Trophoblast cell (in vitro differentiated cells and primary cell): Measurements from ENCODE around the gene STX16.

Experiments
- DNase-seq, 2 donors: peaks; one replicate each; pipeline ENCODE4 v3.0.0-alpha.2; 2016
- H2AFZ ChIP-seq: 2 replicates; pipeline ENCODE4 v1.6.1; 2013; ENCODE audit warnings: low read length, moderate library complexity, mild to moderate bottlenecking; ENCODE audit not compliant: insufficient read depth, poor library complexity
- H2AK5ac ChIP-seq: 2 replicates; pipeline ENCODE4 v1.6.1; 2013; ENCODE audit warnings: mild to moderate bottlenecking, low read length
- H2BK120ac ChIP-seq: 2 replicates; pipeline ENCODE4 v1.6.1; 2013; ENCODE audit warnings: low read length, mild to moderate bottlenecking, moderate library complexity; ENCODE audit not compliant: insufficient read depth, poor library complexity
- H2BK12ac ChIP-seq: 2 replicates; pipeline ENCODE4 v1.6.1; 2013; ENCODE audit warnings: mild to moderate bottlenecking, low read length, moderate library complexity
- H2BK5ac ChIP-seq: 2 replicates; pipeline ENCODE4 v1.6.1; 2013; ENCODE audit warnings: low read length, low read depth, moderate library complexity, mild to moderate bottlenecking; ENCODE audit not compliant: poor library complexity
- H3K14ac ChIP-seq: 2 replicates; pipeline ENCODE4 v1.6.1; 2013; ENCODE audit warnings: mild to moderate bottlenecking, low read length
- H3K18ac ChIP-seq: 2 replicates; pipeline ENCODE4 v1.6.1; 2013; ENCODE audit warnings: mild to moderate bottlenecking, low read length
- H3K23ac ChIP-seq: 2 replicates; pipeline ENCODE4 v1.6.1; 2013; ENCODE audit warnings: low read length
- H3K27ac ChIP-seq: 2 replicates; pipeline ENCODE4 v1.5.1; 2013; ENCODE audit warnings: low read depth, mild to moderate bottlenecking, inconsistent platforms, low read length, moderate library complexity
- H3K27me3 ChIP-seq: 2 replicates; pipeline ENCODE4 v1.6.1; 2013; ENCODE audit warnings: inconsistent platforms, mild to moderate bottlenecking, low read length, moderate library complexity; ENCODE audit not compliant: insufficient read depth
- H3K36me3 ChIP-seq, 2 experiments: 1 replicate in 1 of 2; 2 replicates in 1 of 2; pipeline ENCODE4 v1.6.1; 2013; ENCODE audit warnings: low read length in 2 of 2, mild to moderate bottlenecking in 2 of 2, moderate library complexity in 1 of 2; ENCODE audit not compliant: insufficient read depth in 2 of 2, control insufficient read depth in 1 of 2
- H3K4ac ChIP-seq: 2 replicates; pipeline ENCODE4 v1.6.1; 2013; ENCODE audit warnings: low read depth, mild to moderate bottlenecking, low read length, moderate library complexity
- H3K4me1 ChIP-seq, 2 experiments: 1 replicate in 1 of 2; 2 replicates in 1 of 2; pipeline ENCODE4 v1.6.1; 2013; ENCODE audit warnings: low read length in 2 of 2, mild to moderate bottlenecking in 2 of 2, moderate library complexity in 1 of 2; ENCODE audit not compliant: insufficient read depth in 2 of 2, control insufficient read depth in 1 of 2
- H3K4me2 ChIP-seq: 2 replicates; pipeline ENCODE4 v1.6.1; 2013; ENCODE audit warnings: inconsistent platforms, mild to moderate bottlenecking, low read length, moderate library complexity
- H3K4me3 ChIP-seq: 2 replicates; pipeline ENCODE4 v1.5.1; 2013; ENCODE audit warnings: mild to moderate bottlenecking, low read depth, low read length, inconsistent platforms
- H3K79me1 ChIP-seq: one replicate; pipeline ENCODE4 v1.6.1; 2013; ENCODE audit warnings: low read length
- H3K79me2 ChIP-seq: 2 replicates; pipeline ENCODE4 v1.6.1; 2013; ENCODE audit warnings: low read length, mild to moderate bottlenecking; ENCODE audit not compliant: control insufficient read depth, insufficient read depth, poor library complexity
- H3K9ac ChIP-seq: 2 replicates; pipeline ENCODE4 v1.6.1; 2013; ENCODE audit warnings: mild to moderate bottlenecking, low read length
- H3K9me3 ChIP-seq: 2 replicates; pipeline ENCODE4 v1.6.1; 2013; ENCODE audit warnings: low read depth, mild to moderate bottlenecking, control low read depth, inconsistent platforms, low read length; ENCODE audit not compliant: insufficient read depth
- H4K12ac ChIP-seq: 2 replicates; pipeline ENCODE4 v1.6.1; 2013; ENCODE audit warnings: low read depth, mild to moderate bottlenecking, low read length, moderate library complexity
- H4K8ac ChIP-seq: 2 replicates; pipeline ENCODE4 v1.6.1; 2013; ENCODE audit warnings: low read depth, mild to moderate bottlenecking, low read length, moderate library complexity
- H4K91ac ChIP-seq: one replicate; pipeline ENCODE4 v1.6.1; 2013; ENCODE audit warnings: low read depth, mild to moderate bottlenecking, low read length, moderate library complexity
- WGBS: extraction: QIAGEN DNeasy Blood & Tissue Kit; methylation state at CpG from one replicate; pipeline ENCODE4 v1.1.7; 2013; ENCODE audit warnings: missing lambda C conversion rate; ENCODE audit not compliant: insufficient read length, insufficient coverage; ENCODE audit errors: extremely low coverage; 5-methylcytosine and 5-hydroxymethylcytosine counted together

The STX16 gene

DNA sequence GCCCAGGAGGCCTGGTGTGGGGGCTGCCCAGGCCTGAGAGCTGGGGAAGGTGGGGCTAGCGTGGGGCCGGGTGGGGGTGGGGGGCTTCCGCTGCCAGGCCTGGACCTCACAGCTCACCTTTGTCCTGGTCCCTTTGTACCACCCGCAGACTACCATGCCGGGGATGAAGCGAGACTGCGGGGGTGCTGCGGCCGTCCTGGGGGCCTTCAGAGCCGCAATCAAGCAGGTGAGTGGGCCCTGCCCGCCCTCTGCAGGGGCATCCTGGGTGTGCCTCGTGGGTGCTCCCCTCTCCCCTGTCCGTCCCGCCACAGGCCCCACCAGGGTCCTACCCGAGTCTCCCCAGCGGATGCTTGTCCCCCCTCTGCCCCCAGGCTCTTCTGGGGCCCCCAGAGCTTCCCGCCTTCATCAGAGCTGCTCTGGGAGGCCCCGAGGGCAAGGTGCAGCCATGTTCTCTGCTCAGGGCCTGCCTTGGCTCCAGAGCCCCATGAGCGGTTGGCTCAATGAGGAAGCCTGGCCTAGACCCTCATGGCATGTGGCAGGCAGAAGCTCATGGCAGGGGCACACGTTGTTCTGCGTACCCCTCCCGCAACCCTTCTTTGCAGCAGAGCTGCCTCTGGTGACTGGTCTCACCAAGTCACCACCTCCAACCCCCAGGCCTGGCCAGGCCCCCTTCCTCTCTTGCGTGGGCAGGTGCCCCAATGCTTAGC, 56.0 kb downstream of the STX16 start:
- Histone ChIP-seq H2AK5ac (no peak overlapping the region), H3K4me3 (no peak overlapping the region), H2BK12ac (no peak overlapping the region), H2BK120ac (no peak overlapping the region), H4K8ac (no peak overlapping the region), H3K4me1 (peaks cover 2 to 7% of the 10 kb centered on the region in 2 experiments), H3K4me2 (no peak overlapping the region), H3K23ac (no peak overlapping the region), H3K14ac (no peak overlapping the region), H2BK5ac (no peak overlapping the region), H3K9me3 (no peaks in the 10 kb centered on the region), H4K12ac (no peak overlapping the region), H4K91ac (no peak overlapping the region), H3K4ac (no peak overlapping the region), H3K27me3 (no peaks in the 10 kb centered on the region), H3K18ac (no peak overlapping the region), H3K27ac (no peak overlapping the region), H3K9ac (no peak overlapping the region), H3K79me2 (no peaks in the 10 kb centered on the region), H3K36me3 (peaks cover 15 to 18% of the 10 kb centered on the region in 2 experiments), H2AFZ (no peak overlapping the region), H3K79me1 (no peaks in the 10 kb centered on the region)
- no peak for DNase-seq
- no CpG with 5 or more reads among the region's 23 CpGs for WGBS

DNA sequence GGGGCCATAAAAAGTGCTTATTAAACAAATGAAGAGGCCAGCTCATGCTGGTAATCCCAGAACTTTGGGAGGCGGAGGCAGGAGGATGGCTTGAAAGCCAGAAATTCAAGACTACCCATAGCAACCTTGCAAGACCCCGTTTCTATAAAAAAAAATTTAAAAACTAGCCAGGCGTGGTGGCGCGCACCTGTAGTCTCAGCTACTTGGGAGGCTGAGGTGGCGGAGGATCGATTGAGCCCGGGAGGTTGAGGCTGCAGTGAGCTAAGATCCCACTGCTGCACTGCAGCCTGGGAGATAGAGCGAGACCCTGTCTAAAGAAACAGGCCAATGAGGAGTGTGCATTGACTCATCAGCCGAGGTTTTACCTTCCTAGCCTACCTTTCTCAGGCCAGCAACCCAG, 56.7 kb downstream of the STX16 start:
- H3K4me2 ChIP-seq: no peak overlapping the region
- no peak overlapping the region for H4K12ac ChIP-seq
- H2AK5ac ChIP-seq: no peak overlapping the region
- no peaks in the 10 kb centered on the region for H3K9me3 ChIP-seq
- H3K14ac ChIP-seq: no peak overlapping the region
- H3K4ac ChIP-seq: no peak overlapping the region
- no CpG with 5 or more reads among the region's 10 CpGs for WGBS
- no peak overlapping the region for H2BK5ac ChIP-seq
- H4K8ac ChIP-seq: no peak overlapping the region
- no peak overlapping the region for H2BK12ac ChIP-seq
- H3K4me3 ChIP-seq: no peak overlapping the region
- H2BK120ac ChIP-seq: no peak overlapping the region
- no peaks in the 10 kb centered on the region for H3K79me2 ChIP-seq
- no peak overlapping the region for H2AFZ ChIP-seq
- H3K18ac ChIP-seq: no peak overlapping the region
- peaks cover 14 to 15% of the 10 kb centered on the region in 2 experiments for H3K36me3 ChIP-seq
- H3K27me3 ChIP-seq: no peaks in the 10 kb centered on the region
- H3K9ac ChIP-seq: no peak overlapping the region
- H3K23ac ChIP-seq: no peak overlapping the region
- peaks cover 2 to 7% of the 10 kb centered on the region in 2 experiments for H3K4me1 ChIP-seq
- no peak overlapping the region for H3K27ac ChIP-seq
- no peaks in the 10 kb centered on the region for H3K79me1 ChIP-seq
- no peak overlapping the region for H4K91ac ChIP-seq
- DNase-seq: no peak

DNA sequence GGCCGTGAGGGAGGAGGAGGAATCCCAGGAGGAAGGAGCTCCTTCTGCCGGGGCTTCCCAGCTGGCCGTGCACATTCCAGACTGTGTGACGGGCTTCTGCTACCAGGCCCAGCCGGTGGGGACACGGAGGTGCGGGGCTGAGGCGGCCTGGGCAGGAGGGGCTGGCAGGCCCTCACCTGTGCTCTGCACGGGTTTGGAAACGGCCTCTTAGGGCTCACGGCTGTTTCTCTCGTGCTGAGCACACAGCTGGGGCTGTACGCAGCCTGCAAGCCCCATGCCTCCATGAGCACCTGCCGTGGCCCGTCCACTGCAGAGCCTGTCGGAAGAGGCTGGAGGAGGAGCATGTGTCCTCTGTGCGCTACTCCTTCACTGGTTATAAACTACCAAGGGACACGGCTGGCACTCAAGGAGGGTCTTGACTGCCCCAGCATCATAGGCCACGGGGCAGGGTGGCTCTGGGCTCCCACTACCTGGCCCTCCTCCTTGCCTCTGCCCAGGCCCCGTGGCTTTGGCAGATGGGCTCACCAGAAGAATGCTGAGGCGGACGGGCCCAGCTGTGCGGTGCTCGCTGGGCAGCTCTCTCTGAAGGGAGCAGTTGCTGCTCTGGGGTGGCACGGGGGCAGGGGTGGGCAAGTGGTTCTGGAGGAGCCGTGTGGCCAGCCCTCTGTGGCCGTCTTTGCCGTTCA, 57.3 kb downstream of the STX16 start:
- Histone ChIP-seq H3K4ac (no peak overlapping the region), H4K91ac (no peak overlapping the region), H4K12ac (no peak overlapping the region), H3K23ac (no peak overlapping the region), H3K79me1 (no peaks in the 10 kb centered on the region), H2BK5ac (no peak overlapping the region), H2BK12ac (no peak overlapping the region), H3K79me2 (no peaks in the 10 kb centered on the region), H3K27ac (no peak overlapping the region), H3K9me3 (no peaks in the 10 kb centered on the region), H3K4me2 (no peak overlapping the region), H4K8ac (no peak overlapping the region), H3K36me3 (peaks cover 9 to 10% of the 10 kb centered on the region in 2 experiments), H3K14ac (no peak overlapping the region), H3K18ac (no peak overlapping the region), H3K9ac (no peak overlapping the region), H2BK120ac (no peak overlapping the region), H3K4me3 (no peak overlapping the region), H2AFZ (no peak overlapping the region), H3K27me3 (no peaks in the 10 kb centered on the region), H3K4me1 (peaks cover 2 to 7% of the 10 kb centered on the region in 2 experiments), H2AK5ac (no peak overlapping the region)
- no peak for DNase-seq
- WGBS: no CpG with 5 or more reads among the region's 28 CpGs

DNA sequence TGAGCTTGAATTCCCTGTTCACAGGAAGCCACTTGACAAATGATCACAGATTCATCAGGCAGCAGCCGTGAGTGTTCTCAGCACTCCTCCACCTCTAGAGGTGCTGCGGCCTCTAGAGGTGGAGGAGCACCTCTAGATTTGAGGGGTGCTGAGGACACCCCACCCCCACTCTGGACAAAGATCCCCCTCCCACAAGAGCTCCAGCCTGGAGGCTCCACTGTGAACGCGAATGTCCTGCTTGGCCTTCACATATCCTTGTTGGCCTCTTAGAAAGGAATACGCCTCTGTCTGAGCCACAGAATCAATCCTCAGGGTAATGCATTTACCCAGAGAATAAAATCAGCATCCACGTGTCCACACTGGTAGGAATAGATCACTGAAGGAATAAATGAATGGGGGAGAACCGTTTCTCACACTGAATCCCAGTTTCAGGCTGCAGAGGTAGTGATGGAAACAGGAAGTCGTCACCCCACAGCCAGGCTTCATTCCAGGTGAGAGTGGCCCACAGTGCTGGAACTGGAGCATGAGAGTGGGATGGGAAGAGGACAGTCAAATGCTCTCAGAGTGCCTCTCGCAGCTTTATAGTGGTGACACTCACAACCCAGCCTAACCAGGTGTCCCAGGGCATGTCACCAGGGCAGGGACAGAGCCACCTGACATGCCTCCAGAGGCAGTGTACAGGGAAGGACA, 58.1 kb downstream of the STX16 start:
- no peaks in the 10 kb centered on the region for H3K9me3 ChIP-seq
- H3K18ac ChIP-seq: no peak overlapping the region
- H4K12ac ChIP-seq: no peak overlapping the region
- H3K27me3 ChIP-seq: no peaks in the 10 kb centered on the region
- H2AK5ac ChIP-seq: no peak overlapping the region
- no peak overlapping the region for H3K23ac ChIP-seq
- no peak overlapping the region for H3K14ac ChIP-seq
- H3K4me3 ChIP-seq: no peak overlapping the region
- H3K4me1 ChIP-seq: peaks cover 2 to 7% of the 10 kb centered on the region in 2 experiments
- no peak overlapping the region for H2BK12ac ChIP-seq
- no peaks in the 10 kb centered on the region for H3K79me2 ChIP-seq
- no peak overlapping the region for H2BK5ac ChIP-seq
- H2BK120ac ChIP-seq: no peak overlapping the region
- H3K9ac ChIP-seq: no peak overlapping the region
- no peak overlapping the region for H3K27ac ChIP-seq
- H3K4ac ChIP-seq: no peak overlapping the region
- no peak overlapping the region for H4K8ac ChIP-seq
- H2AFZ ChIP-seq: no peak overlapping the region
- peaks cover 2 to 3% of the 10 kb centered on the region in 2 experiments for H3K36me3 ChIP-seq
- no peak overlapping the region for H4K91ac ChIP-seq
- no peaks in the 10 kb centered on the region for H3K79me1 ChIP-seq
- DNase-seq: no peak
- WGBS: no CpG with 5 or more reads among the region's 9 CpGs
- no peak overlapping the region for H3K4me2 ChIP-seq
